ENCODE measurements around the gene SMG7. TPM values are rescaled to one million over a fixed set of nuclear protein-coding genes. Genes with fewer than 3 reads are reported as not detected.

The SMG7 gene
- total RNA-seq, 1 experiment from 2014 or later: 65.2 TPM

DNA sequence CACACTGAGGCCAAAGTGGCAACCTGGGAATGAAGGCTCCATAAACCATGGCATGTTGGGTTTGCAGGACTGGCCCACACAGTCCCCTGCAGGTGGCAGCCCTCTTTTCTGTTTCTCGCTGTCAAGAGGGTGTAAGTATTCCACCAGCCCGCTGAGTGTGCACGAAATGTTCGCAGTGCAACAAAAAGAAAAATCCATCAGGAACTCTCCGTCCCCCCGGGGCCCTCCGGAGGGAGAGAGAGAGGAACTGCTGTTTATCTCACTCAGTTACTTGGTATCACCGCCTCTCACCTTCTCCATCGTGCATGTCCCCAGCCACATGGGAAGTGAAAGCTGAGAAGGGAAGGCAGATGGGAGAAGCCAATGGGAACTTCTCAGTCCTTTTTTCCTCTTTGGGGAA, 79.6 kb downstream of the SMG7 start:
- H3K9me3 ChIP-seq (ENCODE audit: control insufficient read depth, insufficient read depth, low read depth, low read length): no peaks in the 10 kb centered on the region
- BruUV-seq (replicated peaks): no TSS peak
- ChIA-PET CTCF (interaction anchor here (0.5 kb wide), 1 partner anchor 29 kb away, joined by 5 read pairs; no protein-coding TSS in a partner anchor), POLR2A (no interaction called here)
- H3K27me3 ChIP-seq (ENCODE audit: control insufficient read depth, insufficient read depth, low read length): no peaks in the 10 kb centered on the region
- no peak overlapping the region for H3K4me3 ChIP-seq (ENCODE audit: low read depth in 2 of 2, low read length in 2 of 2)
- H3K36me3 ChIP-seq (ENCODE audit: control insufficient read depth, insufficient read depth, low read length): peaks cover 35% of the 10 kb centered on the region
- ATAC-seq: no peak
- no peak overlapping the region for H3K27ac ChIP-seq (ENCODE audit: low read length)
- no peak for DNase-seq (ENCODE audit: low read depth, low spot score)
- in situ Hi-C loops (cut with HindIII; ENCODE audit: low pct_unique_long_range_greater_than_20kb, low sequenced_read_pairs) (no loop called here), intact Hi-C loops (cut with micrococcal nuclease; ENCODE audit: unreplicated experiment) (no loop called here)
- TF ChIP-seq CTCF (IDR thresholded peaks at IDR 0.05) (no peak), SIN3A (IDR thresholded peaks at IDR 0.05; ENCODE audit: borderline replicate concordance, insufficient read depth, low read depth, low read length) (no peak), REST (IDR thresholded peaks at IDR 0.05; ENCODE audit: insufficient read depth in 1 of 2, low read depth in 2 of 2, low read length in 1 of 2) (no peak), TCF7L2 (IDR thresholded peaks at IDR 0.05; ENCODE audit: low read depth, low read length) (no peak), POLR2AphosphoS5 (IDR thresholded peaks at IDR 0.05; ENCODE audit: low read depth, low read length) (no peak)
- H3K4me1 ChIP-seq (ENCODE audit: control insufficient read depth, insufficient read depth, low read length): no peaks in the 10 kb centered on the region

- no peaks in the 10 kb centered on the region for H3K4me1 ChIP-seq (ENCODE audit: control insufficient read depth, insufficient read depth, low read length)
- no peaks in the 10 kb centered on the region for H3K27me3 ChIP-seq (ENCODE audit: control insufficient read depth, insufficient read depth, low read length)
- DNase-seq (ENCODE audit: low read depth, low spot score) (no peak), ATAC-seq (no peak)
- CTCF ChIA-PET: no interaction called here
- intact Hi-C loops (cut with micrococcal nuclease; ENCODE audit: unreplicated experiment) (no loop called here), in situ Hi-C loops (cut with HindIII; ENCODE audit: low pct_unique_long_range_greater_than_20kb, low sequenced_read_pairs) (no loop called here)
- H3K36me3 ChIP-seq (ENCODE audit: control insufficient read depth, insufficient read depth, low read length): peaks cover 33% of the 10 kb centered on the region
- no TSS peak for BruUV-seq (replicated peaks)
- no peaks in the 10 kb centered on the region for H3K9me3 ChIP-seq (ENCODE audit: control insufficient read depth, insufficient read depth, low read depth, low read length)
- H3K27ac ChIP-seq (ENCODE audit: low read length): no peak overlapping the region
- TF ChIP-seq TCF7L2 (IDR thresholded peaks at IDR 0.05; ENCODE audit: low read depth, low read length) (no peak), REST (IDR thresholded peaks at IDR 0.05; ENCODE audit: insufficient read depth in 1 of 2, low read depth in 2 of 2, low read length in 1 of 2) (no peak), SIN3A (IDR thresholded peaks at IDR 0.05; ENCODE audit: borderline replicate concordance, insufficient read depth, low read depth, low read length) (no peak), POLR2AphosphoS5 (IDR thresholded peaks at IDR 0.05; ENCODE audit: low read depth, low read length) (no peak), CTCF (IDR thresholded peaks at IDR 0.05) (no peak)
- POLR2A ChIA-PET: no interaction called here
- no peak overlapping the region for H3K4me3 ChIP-seq (ENCODE audit: low read depth in 2 of 2, low read length in 2 of 2)
Observed at GRCh38 chr1:183552441-183552840, 80.1 kb downstream of the SMG7 start.
